ENCODE data around the gene ARHGAP28.

ARHGAP28 gene

DNA sequence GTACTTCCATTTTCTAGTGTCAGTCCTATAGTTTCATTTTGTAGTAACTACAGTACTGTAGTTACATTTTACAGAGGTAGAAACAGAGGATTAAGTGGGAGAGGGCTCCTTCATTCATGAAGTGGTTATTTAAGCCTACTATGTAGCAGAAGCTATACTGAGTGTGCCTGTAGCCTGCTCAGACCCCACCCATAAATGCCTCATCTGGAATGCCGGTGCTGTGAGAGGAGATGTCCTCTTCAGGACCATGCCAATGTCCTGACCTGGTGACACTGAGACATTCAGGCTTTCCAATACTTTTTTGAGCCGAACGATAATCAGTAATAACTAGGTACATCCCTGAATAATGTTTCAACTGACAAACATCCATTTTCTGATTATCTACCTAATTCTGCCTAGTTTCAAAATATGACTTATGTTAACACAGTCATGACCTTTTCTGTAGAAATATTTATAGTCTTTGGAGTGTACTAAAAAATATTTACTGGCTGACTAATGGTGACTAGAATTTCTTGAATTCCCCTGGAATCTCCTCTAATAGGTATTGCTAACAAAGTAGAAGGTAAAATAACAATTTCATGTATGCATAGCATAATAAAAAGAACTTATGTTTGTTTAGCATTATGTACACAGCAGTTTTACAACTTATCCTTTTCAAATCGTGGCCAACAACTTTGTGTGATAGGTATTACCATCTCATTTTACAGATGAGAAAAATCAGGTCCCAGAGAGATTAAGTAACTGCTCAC, 10.2 kb upstream of the ARHGAP28 start:
- Histone ChIP-seq H3K36me3 (ENCODE audit: control insufficient read depth, insufficient read depth, low read length) (no peaks in the 10 kb centered on the region), H3K27ac (ENCODE audit: low read length) (no peak overlapping the region), H3K4me3 (ENCODE audit: low read length) (no peak overlapping the region), H3K27me3 (ENCODE audit: control insufficient read depth, insufficient read depth, low read length) (no peaks in the 10 kb centered on the region), H3K9me3 (ENCODE audit: control insufficient read depth, insufficient read depth, low read length) (no peaks in the 10 kb centered on the region), H3K4me1 (ENCODE audit: control insufficient read depth, insufficient read depth, low read length) (no peaks in the 10 kb centered on the region)
- WGBS (ENCODE audit: insufficient coverage, insufficient read length): no CpG with 5 or more reads among the region's 4 CpGs
- DNase-seq (ENCODE audit: low read depth, low spot score): no peak

DNA sequence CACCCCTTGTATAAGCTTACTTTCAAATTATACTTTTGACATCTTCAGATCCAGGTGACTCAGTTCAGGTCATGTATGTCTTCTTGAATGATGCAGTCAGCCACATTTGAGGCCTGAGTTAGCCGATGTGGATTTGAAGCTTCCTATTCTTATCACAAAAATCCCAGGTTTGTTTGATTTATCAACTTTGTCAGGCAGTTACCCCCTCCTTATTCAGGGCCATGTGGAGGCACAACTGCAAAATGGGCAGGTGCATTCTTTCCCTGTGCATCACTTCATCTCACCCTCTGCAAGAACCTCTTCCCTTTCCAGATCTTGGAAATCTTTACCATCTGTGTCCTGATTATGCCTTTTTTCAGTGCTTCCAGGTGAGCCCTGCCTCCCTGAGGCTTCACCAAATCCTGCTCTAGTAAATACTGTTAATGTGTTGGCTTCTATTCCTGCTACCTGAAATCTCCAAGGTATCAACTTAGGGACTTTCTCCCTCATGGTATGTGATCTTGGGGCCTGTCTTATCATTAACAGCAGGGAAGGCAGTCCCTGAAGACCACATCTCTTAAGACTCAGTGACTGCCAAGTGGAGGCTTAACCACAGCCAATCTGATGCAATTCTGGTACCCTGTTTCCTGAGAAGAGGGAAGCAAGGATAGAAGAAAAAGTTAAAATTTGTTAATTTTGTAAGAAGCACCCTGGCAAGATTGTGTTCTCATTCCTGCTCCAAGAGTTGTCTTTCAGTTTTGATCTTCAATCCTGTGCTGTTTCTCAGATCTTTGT, 9.4 kb upstream of the ARHGAP28 start:
- H3K27ac ChIP-seq (ENCODE audit: low read length): no peak overlapping the region
- WGBS (ENCODE audit: insufficient coverage, insufficient read length): no CpG with 5 or more reads among the region's 1 CpG
- H3K36me3 ChIP-seq (ENCODE audit: control insufficient read depth, insufficient read depth, low read length): no peaks in the 10 kb centered on the region
- H3K4me3 ChIP-seq (ENCODE audit: low read length): no peak overlapping the region
- H3K4me1 ChIP-seq (ENCODE audit: control insufficient read depth, insufficient read depth, low read length): no peaks in the 10 kb centered on the region
- no peaks in the 10 kb centered on the region for H3K27me3 ChIP-seq (ENCODE audit: control insufficient read depth, insufficient read depth, low read length)
- no peak for DNase-seq (ENCODE audit: low read depth, low spot score)
- no peaks in the 10 kb centered on the region for H3K9me3 ChIP-seq (ENCODE audit: control insufficient read depth, insufficient read depth, low read length)

DNA sequence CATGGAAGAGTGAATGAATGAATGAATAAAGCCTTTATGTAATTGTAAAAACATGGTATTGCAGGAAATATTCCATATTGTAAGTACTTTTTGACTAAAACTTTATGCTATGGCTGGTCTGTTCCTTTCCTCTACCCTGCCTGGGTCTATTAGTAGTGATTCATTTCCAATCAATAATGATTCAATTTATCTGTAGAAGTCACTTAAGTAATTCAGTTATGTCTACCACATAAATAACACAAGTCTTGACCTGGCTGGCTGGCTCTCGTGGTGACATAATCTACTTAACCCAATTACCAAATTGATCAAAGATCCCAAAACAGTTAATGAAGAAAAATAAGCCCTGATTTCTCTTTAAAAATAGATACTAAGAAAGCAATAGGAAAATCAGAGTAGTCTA, 7.8 kb upstream of the ARHGAP28 start:
- Histone ChIP-seq H3K27me3 (ENCODE audit: control insufficient read depth, insufficient read depth, low read length) (no peaks in the 10 kb centered on the region), H3K9me3 (ENCODE audit: control insufficient read depth, insufficient read depth, low read length) (no peaks in the 10 kb centered on the region), H3K36me3 (ENCODE audit: control insufficient read depth, insufficient read depth, low read length) (no peaks in the 10 kb centered on the region), H3K4me3 (ENCODE audit: low read length) (no peak overlapping the region), H3K4me1 (ENCODE audit: control insufficient read depth, insufficient read depth, low read length) (no peaks in the 10 kb centered on the region), H3K27ac (ENCODE audit: low read length) (no peak overlapping the region)
- WGBS (ENCODE audit: insufficient coverage, insufficient read length): no CpG with 5 or more reads among the region's 1 CpG
- no peak for DNase-seq (ENCODE audit: low read depth, low spot score)

DNA sequence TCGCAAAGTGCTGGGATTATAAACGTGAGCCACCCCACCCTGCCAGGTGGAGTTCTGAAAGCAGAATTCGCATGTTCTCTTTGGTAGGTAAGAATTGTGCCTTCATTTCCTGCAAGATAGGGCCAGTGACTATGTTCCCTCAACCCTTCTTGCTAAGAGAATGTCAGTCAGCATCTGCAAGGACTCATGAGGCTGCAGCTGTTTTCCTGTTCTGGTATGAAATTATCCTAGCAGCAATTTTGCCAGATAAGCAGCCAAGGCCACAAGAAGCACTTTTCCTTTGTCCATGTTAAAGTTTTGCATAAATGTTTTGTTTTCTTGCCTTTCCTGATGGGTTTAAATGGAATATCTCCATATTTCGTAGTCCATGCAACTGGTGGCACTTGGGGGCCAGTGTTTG, 6.8 kb upstream of the ARHGAP28 start:
- H3K4me3 ChIP-seq (ENCODE audit: low read length): no peak overlapping the region
- no peak for DNase-seq (ENCODE audit: low read depth, low spot score)
- H3K36me3 ChIP-seq (ENCODE audit: control insufficient read depth, insufficient read depth, low read length): no peaks in the 10 kb centered on the region
- H3K27ac ChIP-seq (ENCODE audit: low read length): no peak overlapping the region
- no peaks in the 10 kb centered on the region for H3K27me3 ChIP-seq (ENCODE audit: control insufficient read depth, insufficient read depth, low read length)
- no peaks in the 10 kb centered on the region for H3K9me3 ChIP-seq (ENCODE audit: control insufficient read depth, insufficient read depth, low read length)
- no CpG with 5 or more reads among the region's 4 CpGs for WGBS (ENCODE audit: insufficient coverage, insufficient read length)
- H3K4me1 ChIP-seq (ENCODE audit: control insufficient read depth, insufficient read depth, low read length): no peaks in the 10 kb centered on the region

DNA sequence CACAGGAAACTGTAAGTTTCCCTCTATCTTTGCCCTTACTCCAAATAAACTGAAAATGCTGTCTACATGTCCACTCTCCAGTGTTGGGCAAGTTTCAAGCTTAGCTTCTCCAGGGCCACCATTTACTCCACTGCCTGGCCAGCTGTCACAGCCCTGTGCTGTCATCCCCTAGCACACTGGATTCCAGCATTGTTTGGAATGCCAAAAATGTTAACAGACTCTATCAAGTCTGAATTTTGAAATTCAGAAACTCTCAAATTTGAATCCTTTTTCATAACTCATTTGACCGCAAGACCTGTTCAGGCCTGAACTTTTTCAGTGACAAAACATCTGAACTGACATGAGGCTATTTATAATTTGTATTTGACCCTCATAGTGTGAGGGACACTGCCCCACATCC, 5.2 kb upstream of the ARHGAP28 start:
- Histone ChIP-seq H3K36me3 (ENCODE audit: control insufficient read depth, insufficient read depth, low read length) (no peaks in the 10 kb centered on the region), H3K27ac (ENCODE audit: low read length) (no peak overlapping the region), H3K4me3 (ENCODE audit: low read length) (no peak overlapping the region), H3K4me1 (ENCODE audit: control insufficient read depth, insufficient read depth, low read length) (no peaks in the 10 kb centered on the region), H3K9me3 (ENCODE audit: control insufficient read depth, insufficient read depth, low read length) (no peaks in the 10 kb centered on the region), H3K27me3 (ENCODE audit: control insufficient read depth, insufficient read depth, low read length) (no peaks in the 10 kb centered on the region)
- WGBS (ENCODE audit: insufficient coverage, insufficient read length): no CpG with 5 or more reads among the region's 1 CpG
- DNase-seq (ENCODE audit: low read depth, low spot score): no peak

DNA sequence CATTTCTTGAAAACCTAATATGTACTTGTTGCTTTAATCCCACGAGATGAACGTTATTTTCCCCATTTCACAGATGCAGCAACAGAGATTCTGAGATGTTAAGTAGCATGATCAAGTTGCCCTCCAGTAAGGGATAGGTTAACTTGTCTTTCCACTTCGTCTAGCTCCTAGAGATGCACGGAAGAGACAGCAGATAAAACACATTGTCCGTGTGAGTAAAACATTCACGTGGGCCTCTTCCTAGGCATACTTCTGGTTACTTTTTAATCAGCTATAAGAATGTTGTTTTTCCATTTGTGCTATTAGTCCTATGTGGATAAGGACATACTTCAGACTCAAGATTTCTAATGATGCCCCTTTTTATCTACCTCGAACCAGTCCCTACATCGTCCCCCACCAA, 1.2 kb upstream of the ARHGAP28 start:
- WGBS (ENCODE audit: insufficient coverage, insufficient read length): no CpG with 5 or more reads among the region's 8 CpGs
- no peak overlapping the region for H3K4me3 ChIP-seq (ENCODE audit: low read length)
- H3K27me3 ChIP-seq (ENCODE audit: control insufficient read depth, insufficient read depth, low read length): no peaks in the 10 kb centered on the region
- no peak for DNase-seq (ENCODE audit: low read depth, low spot score)
- H3K9me3 ChIP-seq (ENCODE audit: control insufficient read depth, insufficient read depth, low read length): no peaks in the 10 kb centered on the region
- H3K36me3 ChIP-seq (ENCODE audit: control insufficient read depth, insufficient read depth, low read length): no peaks in the 10 kb centered on the region
- H3K4me1 ChIP-seq (ENCODE audit: control insufficient read depth, insufficient read depth, low read length): peaks cover 3% of the 10 kb centered on the region; the same call in 1 of the 2 replicates
- no peak overlapping the region for H3K27ac ChIP-seq (ENCODE audit: low read length)

DNA sequence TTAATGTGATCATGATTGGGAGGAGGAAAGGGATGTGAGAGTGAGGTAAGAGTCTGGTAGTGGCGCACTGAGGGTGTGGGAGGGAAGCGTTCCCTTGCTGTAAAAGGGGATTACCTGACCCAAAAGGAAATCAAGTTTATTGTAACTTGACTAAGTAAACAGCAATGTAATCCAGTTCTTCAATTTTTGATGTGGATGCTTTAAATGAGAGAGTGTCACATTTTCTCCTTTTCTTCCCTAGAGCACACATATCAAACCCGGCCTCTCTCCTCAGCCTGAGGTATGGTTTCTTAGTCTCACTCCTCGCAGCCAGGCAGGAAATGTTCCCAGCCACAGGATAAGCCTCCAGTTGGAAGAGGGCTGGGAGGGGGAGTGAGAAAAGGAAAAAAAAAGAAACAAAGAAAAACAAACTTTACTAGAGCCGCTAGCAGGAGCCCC, 688 bp upstream of the ARHGAP28 start:
- no peaks in the 10 kb centered on the region for H3K27me3 ChIP-seq (ENCODE audit: control insufficient read depth, insufficient read depth, low read length)
- DNase-seq (ENCODE audit: low read depth, low spot score): no peak
- H3K4me1 ChIP-seq (ENCODE audit: control insufficient read depth, insufficient read depth, low read length): peaks cover 5% of the 10 kb centered on the region; the same call in 1 of the 2 replicates
- WGBS (ENCODE audit: insufficient coverage, insufficient read length): no CpG with 5 or more reads among the region's 5 CpGs
- H3K9me3 ChIP-seq (ENCODE audit: control insufficient read depth, insufficient read depth, low read length): no peaks in the 10 kb centered on the region
- H3K36me3 ChIP-seq (ENCODE audit: control insufficient read depth, insufficient read depth, low read length): no peaks in the 10 kb centered on the region
- H3K27ac ChIP-seq (ENCODE audit: low read length): no peak overlapping the region
- H3K4me3 ChIP-seq (ENCODE audit: low read length): no peak overlapping the region; the same call in 1 of the 2 replicates

DNA sequence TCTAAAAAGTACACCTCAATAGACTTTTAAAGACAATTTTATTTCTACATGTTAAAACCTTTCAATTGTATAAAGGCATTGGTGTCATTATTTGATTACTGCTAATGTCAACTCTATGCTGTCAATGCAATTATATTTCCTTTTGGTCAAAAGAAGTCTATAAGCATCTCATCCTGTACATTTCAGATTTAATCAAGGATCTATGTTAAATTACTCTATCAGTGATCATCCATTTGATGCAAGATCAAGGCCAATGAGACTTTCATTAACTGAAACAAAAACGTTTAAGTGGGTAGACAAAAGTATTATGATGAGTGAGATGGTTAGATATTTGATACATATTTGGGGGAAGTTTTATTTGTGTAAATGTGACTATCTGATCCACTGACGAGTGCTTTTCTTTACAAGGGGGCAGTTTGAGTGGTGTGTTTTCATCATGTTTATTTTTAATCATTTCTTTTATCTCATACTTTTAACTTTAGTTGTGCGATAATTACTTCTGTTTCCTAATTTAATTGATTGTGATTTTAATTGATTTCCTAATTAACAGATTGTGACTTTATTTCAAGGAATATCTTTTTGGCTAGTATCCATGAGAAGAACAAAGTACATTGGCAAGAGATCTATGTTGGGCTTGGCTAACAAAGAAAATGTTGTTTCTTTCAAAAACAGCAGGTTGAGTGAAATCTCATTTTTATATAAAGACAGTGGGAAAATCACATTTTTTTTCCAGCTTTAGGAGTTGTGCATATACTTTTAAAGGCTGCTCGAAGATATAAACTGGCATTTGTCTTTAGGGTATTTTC, 1.1 kb downstream of the ARHGAP28 start:
- no peaks in the 10 kb centered on the region; the same call in 1 of the 2 replicates for H3K27me3 ChIP-seq (ENCODE audit: control insufficient read depth, insufficient read depth, low read length)
- no peak overlapping the region for H3K27ac ChIP-seq (ENCODE audit: low read length)
- peaks cover 5% of the 10 kb centered on the region; the same call in 1 of the 2 replicates for H3K4me1 ChIP-seq (ENCODE audit: control insufficient read depth, insufficient read depth, low read length)
- DNase-seq (ENCODE audit: low read depth, low spot score): no peak
- no peak overlapping the region for H3K4me3 ChIP-seq (ENCODE audit: low read length)
- H3K36me3 ChIP-seq (ENCODE audit: control insufficient read depth, insufficient read depth, low read length): no peaks in the 10 kb centered on the region
- no peaks in the 10 kb centered on the region for H3K9me3 ChIP-seq (ENCODE audit: control insufficient read depth, insufficient read depth, low read length)
- 100% methylated on average over 1 of the region's 4 CpGs for WGBS (ENCODE audit: insufficient coverage, insufficient read length)

DNA sequence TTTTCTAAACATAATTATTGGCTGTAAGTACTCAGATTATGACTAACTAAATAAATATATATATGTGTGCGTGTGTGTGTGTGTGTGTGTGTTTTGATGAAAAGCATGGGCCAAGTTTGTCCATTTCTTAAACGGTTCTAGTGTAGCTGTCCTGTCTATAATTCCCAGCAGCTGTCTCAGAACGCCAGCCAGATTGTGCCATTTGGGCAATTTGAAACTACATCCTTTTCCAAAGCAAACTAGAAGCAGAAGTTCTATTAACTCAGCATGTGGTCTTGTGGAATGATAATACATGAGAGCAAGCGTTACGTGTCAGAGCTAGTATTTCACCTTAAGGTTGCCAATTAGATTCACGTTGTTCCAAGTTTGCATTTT, 1.7 kb downstream of the ARHGAP28 start:
- H3K4me1 ChIP-seq (ENCODE audit: control insufficient read depth, insufficient read depth, low read length): peaks cover 5% of the 10 kb centered on the region; the same call in 1 of the 2 replicates
- no CpG with 5 or more reads among the region's 6 CpGs for WGBS (ENCODE audit: insufficient coverage, insufficient read length)
- H3K4me3 ChIP-seq (ENCODE audit: low read length): no peak overlapping the region
- no peaks in the 10 kb centered on the region for H3K36me3 ChIP-seq (ENCODE audit: control insufficient read depth, insufficient read depth, low read length)
- no peak overlapping the region for H3K27ac ChIP-seq (ENCODE audit: low read length)
- H3K9me3 ChIP-seq (ENCODE audit: control insufficient read depth, insufficient read depth, low read length): no peaks in the 10 kb centered on the region
- H3K27me3 ChIP-seq (ENCODE audit: control insufficient read depth, insufficient read depth, low read length): no peaks in the 10 kb centered on the region; the same call in 1 of the 2 replicates
- DNase-seq (ENCODE audit: low read depth, low spot score): no peak

DNA sequence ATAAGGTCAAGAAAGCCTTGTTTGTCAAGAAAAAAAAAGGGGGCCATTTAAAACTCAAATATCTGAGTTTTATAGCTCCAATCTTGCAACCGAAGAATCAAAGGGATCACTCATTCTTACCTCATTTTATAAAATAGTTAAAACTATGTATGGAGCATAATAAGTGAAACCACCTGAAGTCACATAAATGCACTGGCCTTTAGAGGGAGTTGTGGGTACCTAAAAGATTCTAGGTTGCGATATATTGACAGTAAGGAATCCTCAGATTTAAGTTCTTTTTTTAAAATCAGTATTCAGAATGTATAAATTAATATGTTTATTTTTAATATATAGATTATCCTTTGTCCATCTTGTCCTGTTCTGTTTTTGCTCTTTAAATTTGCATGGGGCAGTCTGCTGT, 3.4 kb downstream of the ARHGAP28 start:
- Histone ChIP-seq H3K4me3 (ENCODE audit: low read length) (no peak overlapping the region), H3K27me3 (ENCODE audit: control insufficient read depth, insufficient read depth, low read length) (no peaks in the 10 kb centered on the region; the same call in 1 of the 2 replicates), H3K36me3 (ENCODE audit: control insufficient read depth, insufficient read depth, low read length) (no peaks in the 10 kb centered on the region), H3K4me1 (ENCODE audit: control insufficient read depth, insufficient read depth, low read length) (peaks cover 5% of the 10 kb centered on the region; the same call in 1 of the 2 replicates), H3K27ac (ENCODE audit: low read length) (no peak overlapping the region), H3K9me3 (ENCODE audit: control insufficient read depth, insufficient read depth, low read length) (no peaks in the 10 kb centered on the region)
- no peak for DNase-seq (ENCODE audit: low read depth, low spot score)
- no CpG with 5 or more reads among the region's 2 CpGs for WGBS (ENCODE audit: insufficient coverage, insufficient read length)
